HCT116 (cell line): ENCODE results near the gene ELANE. TPM values are rescaled to one million over a fixed set of nuclear protein-coding genes. Genes with fewer than 3 reads are reported as not detected.

Source experiments
- ATAC-seq: fragments of 200-7000 bp; cut with Tn5 transposase; 2 replicates; pipeline ENCODE4 v1.9.1; 2020; ENCODE audit warnings: mild to moderate bottlenecking, moderate library complexity
- BruUV-seq: library from RNA; stranded (reverse); fragments of 400-500 nt; replicated peaks from 2 replicates; lab custom pipeline; 2021; lab: Mats Ljungman, UMichigan
- CTCF ChIA-PET: fragments of 300-600 bp; sonication (Branson Sonifier 250); formaldehyde crosslinking; loops from one replicate; lab custom pipeline; 2021; ENCODE audit warnings: antibody characterized with exemption; lab: Charles Lee
- POLR2A ChIA-PET: fragments of 300-600, 350-600 bp; sonication (Branson Sonifier 250); formaldehyde crosslinking; loops from one replicate; lab custom pipeline; 2021; ENCODE audit warnings: antibody characterized with exemption; lab: Charles Lee
- RAD21 ChIA-PET, 2 experiments: fragments of 300-600 bp; sonication (Branson Sonifier 250); formaldehyde crosslinking; loops; one replicate each; lab custom pipeline; 2023; ENCODE audit warnings: low total read pairs in 2 of 2; ENCODE audit not compliant: uncharacterized antibody in 2 of 2, unreplicated experiment in 2 of 2, low non-redundant PET in 1 of 2; lab: Charles Lee
- DNase-seq: peaks from one replicate; pipeline ENCODE4 v3.0.0-alpha.2; 2010; ENCODE audit warnings: low read depth, low spot score
- H2AFZ ChIP-seq: fragments of 200-600 bp; shearing (Covaris generic), sonication (generic); 2 replicates; pipeline ENCODE4 v1.6.1; 2017; ENCODE audit warnings: low read depth, mixed run types, mixed read lengths, antibody characterized with exemption, low read length; ENCODE audit not compliant: poor library complexity, severe bottlenecking
- H3K27ac ChIP-seq: 2 replicates; pipeline ENCODE4 v1.5.1; 2012; ENCODE audit warnings: low read depth, low read length
- H3K27me3 ChIP-seq: fragments of 200-600 bp; sonication (generic); 2 replicates; pipeline ENCODE4 v1.6.1; 2016; ENCODE audit warnings: mixed run types, low read length, mixed read lengths; ENCODE audit not compliant: insufficient read depth
- H3K36me3 ChIP-seq, 2 experiments: fragments of 200-500 bp in 1 of 2; fragments of 200-600 bp in 1 of 2; sonication (Bioruptor generic) in 1 of 2; sonication (generic) in 1 of 2; 2 replicates each; pipeline versions ENCODE4 v1.5.1 to v1.6.1; 2014 to 2016; ENCODE audit warnings: low read length in 2 of 2, inconsistent platforms in 1 of 2, mixed read lengths in 1 of 2, mixed run types in 1 of 2; ENCODE audit not compliant: insufficient read depth in 2 of 2, control insufficient read depth in 1 of 2
- H3K4me1 ChIP-seq, 2 experiments: fragments of 200-600 bp in 1 of 2; sonication (generic) in 1 of 2; 2 replicates each; pipeline versions ENCODE4 v1.5.1 to v1.6.1; 2012 to 2017; ENCODE audit warnings: low read length in 2 of 2, inconsistent platforms in 1 of 2, mild to moderate bottlenecking in 1 of 2, mixed read lengths in 1 of 2, mixed run types in 1 of 2, moderate library complexity in 1 of 2; ENCODE audit not compliant: insufficient read depth in 2 of 2, control insufficient read depth in 1 of 2
- H3K4me2 ChIP-seq: fragments of 200-600 bp; sonication (generic); 2 replicates; pipeline ENCODE4 v1.6.1; 2017; ENCODE audit warnings: mixed run types, low read length, mixed read lengths
- H3K4me3 ChIP-seq, 2 experiments: fragments of 200-600 bp in 1 of 2; sonication (generic) in 1 of 2; replicated peaks in 1 of 2; 2 replicates each; pipeline ENCODE4 v1.5.1; 2011 to 2016; ENCODE audit warnings: low read length in 2 of 2, control low read depth in 1 of 2, low read depth in 1 of 2, mild to moderate bottlenecking in 1 of 2, mixed read lengths in 1 of 2, mixed run types in 1 of 2
- H3K79me2 ChIP-seq: fragments of 200-600 bp; sonication (generic); 2 replicates; pipeline ENCODE4 v1.6.1; 2017; ENCODE audit warnings: mild to moderate bottlenecking, mixed run types, low read length, moderate library complexity, mixed read lengths; ENCODE audit not compliant: insufficient read depth
- H3K9ac ChIP-seq: fragments of 200-600 bp; sonication (generic); 2 replicates; pipeline ENCODE4 v1.6.1; 2016; ENCODE audit warnings: low read length, mixed read lengths
- H3K9me2 ChIP-seq: fragments of 200-600 bp; sonication (generic), shearing (Covaris generic); 2 replicates; pipeline ENCODE4 v1.6.1; 2017; ENCODE audit warnings: mixed run types, mild to moderate bottlenecking, moderate library complexity; ENCODE audit not compliant: insufficient read depth
- H3K9me3 ChIP-seq, 2 experiments: fragments of 200-500 bp in 1 of 2; fragments of 200-600 bp in 1 of 2; sonication (Bioruptor generic) in 1 of 2; sonication (generic) in 1 of 2; 2 replicates each; pipeline ENCODE4 v1.6.1; 2014 to 2017; ENCODE audit warnings: low read length in 2 of 2, mixed read lengths in 2 of 2, inconsistent platforms in 1 of 2, low read depth in 1 of 2, mild to moderate bottlenecking in 1 of 2, mixed run types in 1 of 2, moderate library complexity in 1 of 2; ENCODE audit not compliant: control insufficient read depth in 1 of 2, insufficient read depth in 1 of 2
- H4K20me1 ChIP-seq: fragments of 200-600 bp; sonication (generic), shearing (Covaris generic); 2 replicates; pipeline ENCODE4 v1.6.1; 2017; ENCODE audit warnings: mixed run types, mild to moderate bottlenecking, moderate library complexity; ENCODE audit not compliant: insufficient read depth
- CBX3 ChIP-seq: IDR thresholded peaks from 2 replicates; pipeline ENCODE4 v1.6.1; 2012; ENCODE audit warnings: low read depth
- CEBPB ChIP-seq: IDR thresholded peaks from 2 replicates; pipeline ENCODE4 v1.6.1; 2012; ENCODE audit warnings: low read depth
- EGR1 ChIP-seq: IDR thresholded peaks from 2 replicates; pipeline ENCODE4 v1.6.1; 2012; ENCODE audit warnings: low read depth
- ELF1 ChIP-seq: IDR thresholded peaks from 2 replicates; pipeline ENCODE4 v1.6.1; 2012; ENCODE audit warnings: low read depth, borderline replicate concordance
- EZH2 ChIP-seq: fragments of 200-600 bp; sonication (generic); IDR thresholded peaks from 2 replicates; pipeline ENCODE4 v1.6.1; 2017; ENCODE audit warnings: antibody characterized with exemption, mixed run types
- EZH2phosphoT487 ChIP-seq: fragments of 200-600 bp; IDR thresholded peaks from 2 replicates; pipeline ENCODE4 v1.6.1; 2018; ENCODE audit warnings: antibody characterized with exemption, borderline replicate concordance
- FOSL1 ChIP-seq: IDR thresholded peaks from 2 replicates; pipeline ENCODE4 v1.6.1; 2012; ENCODE audit warnings: low read depth
- JUND ChIP-seq: IDR thresholded peaks from 2 replicates; pipeline ENCODE4 v1.6.1; 2012
- SIN3A ChIP-seq: IDR thresholded peaks from 2 replicates; pipeline ENCODE4 v1.6.1; 2012; ENCODE audit warnings: low read depth
- TCF7L2 ChIP-seq: IDR thresholded peaks from 2 replicates; pipeline ENCODE4 v1.7.0; 2011; ENCODE audit warnings: borderline replicate concordance, inconsistent platforms; ENCODE audit not compliant: insufficient read depth, insufficient read length; ENCODE audit errors: extremely low read depth
- ZFX ChIP-seq: fragments of 450-650 bp; IDR thresholded peaks from 2 replicates; pipeline ENCODE4 v1.6.1; 2017
- ZNF274 ChIP-seq: fragments of 200-500 bp; sonication (Bioruptor generic); IDR thresholded peaks from 2 replicates; pipeline ENCODE4 v1.6.1; 2014; ENCODE audit warnings: mild to moderate bottlenecking, low read depth, low read length, inconsistent platforms
- intact Hi-C: fragments of 100-400 bp; cut with micrococcal nuclease; formaldehyde crosslinking; loops from 2 replicates; pipeline ENCODE4 v1.10.0; 2022
- total RNA-seq: library from RNA; stranded (reverse); gene quantifications from one replicate; pipeline ENCODE4 v1.2.1, GENCODE V29; 2021; ENCODE audit not compliant: unreplicated experiment
- TF ChIP-seq, protein P1 (sequence below): IDR thresholded peaks from 2 replicates; pipeline ENCODE4 v1.6.1; 2012; ENCODE audit warnings: low read depth
- TF ChIP-seq, protein P2 (sequence below): IDR thresholded peaks from 2 replicates; pipeline ENCODE4 v1.6.1; 2012
- TF ChIP-seq, protein P3 (sequence below), 3 experiments: fragments of 200-600 bp in 1 of 3; sonication (generic) in 1 of 3; IDR thresholded peaks in 2 of 3; conservative IDR thresholded peaks in 1 of 3; 2 replicates each; pipeline ENCODE4 v1.5.1; 2012 to 2017; ENCODE audit warnings: low read depth in 2 of 3, low read length in 2 of 3, antibody characterized with exemption in 1 of 3, borderline replicate concordance in 1 of 3, control low read depth in 1 of 3, mild to moderate bottlenecking in 1 of 3, mixed read lengths in 1 of 3, mixed run types in 1 of 3, moderate library complexity in 1 of 3; ENCODE audit not compliant: insufficient read depth in 1 of 3

The ELANE gene
- total RNA-seq, 1 experiment from 2014 or later, result not detected

DNA sequence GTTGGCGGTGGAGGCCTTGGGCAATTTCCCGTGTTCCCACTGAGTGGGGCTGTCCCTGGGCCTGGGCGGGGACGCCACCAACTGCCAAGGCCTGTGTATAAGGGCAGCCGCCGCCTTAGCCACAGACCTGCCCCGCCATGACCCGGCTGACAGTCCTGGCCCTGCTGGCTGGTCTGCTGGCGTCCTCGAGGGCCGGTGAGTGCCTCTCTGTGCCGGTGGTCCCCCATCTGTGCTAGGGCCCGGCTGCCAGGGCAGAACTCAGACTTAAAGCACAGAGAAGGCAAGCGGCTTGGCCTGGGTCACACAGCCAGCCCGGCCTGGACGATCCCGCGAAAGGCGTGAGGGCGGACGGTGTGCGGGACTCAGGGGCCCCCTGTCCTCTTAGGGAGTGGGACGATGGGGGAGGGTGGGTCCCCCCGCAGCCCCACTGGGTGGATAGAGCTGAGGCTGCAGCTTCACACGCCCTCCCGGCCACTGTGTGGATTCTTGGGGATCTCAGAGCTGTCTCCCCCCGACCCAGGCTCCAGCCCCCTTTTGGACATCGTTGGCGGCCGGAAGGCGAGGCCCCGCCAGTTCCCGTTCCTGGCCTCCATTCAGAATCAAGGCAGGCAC is 24.3 kb upstream of the ELANE start, which contains the start of gene AZU1:
Gene AZU1, plus strand, starts transcription at position 128 of the 612 bp plus-strand sequence. Its CDS starts 10 bp downstream, at position 138.
- H3K36me3 ChIP-seq, result no peaks in the 10 kb centered on the region
- no peaks in the 10 kb centered on the region for H4K20me1 ChIP-seq
- H3K27me3 ChIP-seq, result no peaks in the 10 kb centered on the region
- H3K79me2 ChIP-seq, result no peaks in the 10 kb centered on the region
- peaks cover 7 to 9% of the 10 kb centered on the region in 2 experiments; a peak in 3 of 4 replicates for H3K4me1 ChIP-seq
- BruUV-seq, result no TSS peak
- ATAC-seq (peak; percentile 43), DNase-seq (no peak)
- CTCF ChIA-PET, result no interaction called here
- RAD21 ChIA-PET, result no interaction called here
- no peaks in the 10 kb centered on the region for H3K9me2 ChIP-seq
- no peak within 1 kb of the TSS for H3K27ac ChIP-seq
- H2AFZ ChIP-seq, result no peak within 1 kb of the TSS
- no peak within 1 kb of the TSS for H3K9ac ChIP-seq
- no peak within 1 kb of the TSS for H3K4me2 ChIP-seq
- H3K4me3 ChIP-seq, result no peak within 1 kb of the TSS
- no peaks in the 10 kb centered on the region for H3K9me3 ChIP-seq
- intact Hi-C loops, result no loop called here
- TF ChIP-seq TCF7L2 (no peak), ZNF274 (no peak), SIN3A (no peak), ELF1 (no peak), EGR1 (no peak), EZH2 (no peak), CEBPB (no peak), EZH2phosphoT487 (no peak), ZFX (no peak), CBX3 (no peak), JUND (no peak), FOSL1 (no peak)
- TF ChIP-seq, protein P1, sequence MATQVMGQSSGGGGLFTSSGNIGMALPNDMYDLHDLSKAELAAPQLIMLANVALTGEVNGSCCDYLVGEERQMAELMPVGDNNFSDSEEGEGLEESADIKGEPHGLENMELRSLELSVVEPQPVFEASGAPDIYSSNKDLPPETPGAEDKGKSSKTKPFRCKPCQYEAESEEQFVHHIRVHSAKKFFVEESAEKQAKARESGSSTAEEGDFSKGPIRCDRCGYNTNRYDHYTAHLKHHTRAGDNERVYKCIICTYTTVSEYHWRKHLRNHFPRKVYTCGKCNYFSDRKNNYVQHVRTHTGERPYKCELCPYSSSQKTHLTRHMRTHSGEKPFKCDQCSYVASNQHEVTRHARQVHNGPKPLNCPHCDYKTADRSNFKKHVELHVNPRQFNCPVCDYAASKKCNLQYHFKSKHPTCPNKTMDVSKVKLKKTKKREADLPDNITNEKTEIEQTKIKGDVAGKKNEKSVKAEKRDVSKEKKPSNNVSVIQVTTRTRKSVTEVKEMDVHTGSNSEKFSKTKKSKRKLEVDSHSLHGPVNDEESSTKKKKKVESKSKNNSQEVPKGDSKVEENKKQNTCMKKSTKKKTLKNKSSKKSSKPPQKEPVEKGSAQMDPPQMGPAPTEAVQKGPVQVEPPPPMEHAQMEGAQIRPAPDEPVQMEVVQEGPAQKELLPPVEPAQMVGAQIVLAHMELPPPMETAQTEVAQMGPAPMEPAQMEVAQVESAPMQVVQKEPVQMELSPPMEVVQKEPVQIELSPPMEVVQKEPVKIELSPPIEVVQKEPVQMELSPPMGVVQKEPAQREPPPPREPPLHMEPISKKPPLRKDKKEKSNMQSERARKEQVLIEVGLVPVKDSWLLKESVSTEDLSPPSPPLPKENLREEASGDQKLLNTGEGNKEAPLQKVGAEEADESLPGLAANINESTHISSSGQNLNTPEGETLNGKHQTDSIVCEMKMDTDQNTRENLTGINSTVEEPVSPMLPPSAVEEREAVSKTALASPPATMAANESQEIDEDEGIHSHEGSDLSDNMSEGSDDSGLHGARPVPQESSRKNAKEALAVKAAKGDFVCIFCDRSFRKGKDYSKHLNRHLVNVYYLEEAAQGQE, result no peak
- TF ChIP-seq, protein P2, sequence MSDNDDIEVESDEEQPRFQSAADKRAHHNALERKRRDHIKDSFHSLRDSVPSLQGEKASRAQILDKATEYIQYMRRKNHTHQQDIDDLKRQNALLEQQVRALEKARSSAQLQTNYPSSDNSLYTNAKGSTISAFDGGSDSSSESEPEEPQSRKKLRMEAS, result no peak
- TF ChIP-seq, protein P3, sequence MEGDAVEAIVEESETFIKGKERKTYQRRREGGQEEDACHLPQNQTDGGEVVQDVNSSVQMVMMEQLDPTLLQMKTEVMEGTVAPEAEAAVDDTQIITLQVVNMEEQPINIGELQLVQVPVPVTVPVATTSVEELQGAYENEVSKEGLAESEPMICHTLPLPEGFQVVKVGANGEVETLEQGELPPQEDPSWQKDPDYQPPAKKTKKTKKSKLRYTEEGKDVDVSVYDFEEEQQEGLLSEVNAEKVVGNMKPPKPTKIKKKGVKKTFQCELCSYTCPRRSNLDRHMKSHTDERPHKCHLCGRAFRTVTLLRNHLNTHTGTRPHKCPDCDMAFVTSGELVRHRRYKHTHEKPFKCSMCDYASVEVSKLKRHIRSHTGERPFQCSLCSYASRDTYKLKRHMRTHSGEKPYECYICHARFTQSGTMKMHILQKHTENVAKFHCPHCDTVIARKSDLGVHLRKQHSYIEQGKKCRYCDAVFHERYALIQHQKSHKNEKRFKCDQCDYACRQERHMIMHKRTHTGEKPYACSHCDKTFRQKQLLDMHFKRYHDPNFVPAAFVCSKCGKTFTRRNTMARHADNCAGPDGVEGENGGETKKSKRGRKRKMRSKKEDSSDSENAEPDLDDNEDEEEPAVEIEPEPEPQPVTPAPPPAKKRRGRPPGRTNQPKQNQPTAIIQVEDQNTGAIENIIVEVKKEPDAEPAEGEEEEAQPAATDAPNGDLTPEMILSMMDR (IDR thresholded peaks at IDR 0.05 in 2 of 3, conservative IDR thresholded peaks at IDR 0.05 in 1 of 3; ENCODE audit: borderline replicate concordance in 1 of 3, insufficient read depth in 1 of 3, low read depth in 2 of 3, low read length in 2 of 3), result no peak
- POLR2A ChIA-PET, result no interaction called here
